SK-N-DZ (cell line): ENCODE measurements around the gene PCP2.
A peak's percentile ranks its signal among the peaks of the same experiment; 100 is the strongest.

Experiments
- DNase-seq: peaks from one replicate; pipeline ENCODE4 v3.0.0-alpha.2; 2015; ENCODE audit warnings: low spot score

Gene PCP2

DNA sequence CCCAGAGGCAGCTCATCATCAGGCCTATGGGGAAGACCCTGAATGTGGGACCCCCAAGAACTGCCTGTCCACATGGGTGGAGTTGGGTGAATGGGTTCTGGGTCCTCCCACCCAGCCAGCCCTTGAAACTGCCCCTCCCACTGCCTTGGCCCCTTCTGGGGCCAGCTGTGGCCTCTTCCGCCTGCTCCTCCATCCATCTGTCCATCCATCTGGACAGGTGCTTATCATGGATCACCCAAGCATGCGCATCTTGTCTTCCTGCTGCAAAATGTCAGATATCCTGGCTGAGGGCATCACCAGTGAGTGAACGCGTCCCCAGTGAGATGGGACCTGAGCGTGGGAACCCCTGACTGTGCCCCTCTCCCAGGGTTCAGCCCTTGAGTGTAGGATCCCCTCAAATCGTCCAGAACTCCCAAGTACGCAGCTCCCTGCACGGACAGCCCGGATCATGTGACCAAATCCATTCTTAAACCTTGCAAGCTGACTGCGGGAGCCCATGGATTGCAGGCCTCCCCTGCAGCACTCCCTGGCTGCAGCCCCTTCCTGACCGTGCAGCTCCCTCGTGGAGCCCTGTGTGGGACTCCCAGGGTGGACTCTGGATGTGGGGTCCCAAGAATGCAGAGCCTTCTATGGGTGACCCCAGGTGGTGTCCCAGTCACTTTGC lies 5.4 kb upstream of the PCP2 start:
- DNase-seq, result no peak

GRCh38 chr19:7637374-7638256 lies 4.1 kb upstream of the PCP2 start:
- no peak for DNase-seq

DNA sequence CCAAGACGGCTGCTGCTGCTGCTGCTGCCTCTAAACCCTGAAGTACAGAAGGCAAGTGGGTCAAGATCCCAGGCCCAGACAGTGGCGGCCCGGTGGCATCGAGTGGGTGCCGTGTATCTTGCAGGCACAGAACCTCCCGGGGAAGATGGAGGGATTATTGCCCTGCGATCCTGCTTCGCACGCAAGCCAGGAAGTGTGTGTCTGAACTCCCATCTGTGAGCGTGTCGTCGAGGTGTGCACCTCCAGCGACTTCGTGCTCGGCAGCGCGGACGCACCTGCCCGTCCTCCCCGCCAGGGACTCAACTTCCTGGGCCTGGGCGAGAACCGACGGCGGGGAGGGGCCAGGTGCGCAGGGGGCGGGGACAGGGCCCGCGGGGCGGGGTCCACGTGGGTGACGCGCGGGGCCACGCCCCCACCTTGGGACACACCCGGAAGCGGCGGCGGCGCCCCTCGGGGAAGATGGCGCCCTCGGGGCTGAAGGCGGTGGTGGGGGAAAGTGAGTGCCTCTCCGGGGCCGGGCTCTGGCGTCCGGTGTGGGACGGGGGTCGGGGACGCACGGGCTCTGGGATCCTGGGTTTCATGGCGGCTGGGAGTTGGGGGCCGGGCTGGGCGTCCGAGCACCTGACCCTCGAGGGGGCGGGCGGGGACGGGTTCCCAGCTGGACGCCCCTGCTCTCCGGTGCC lies 3.3 kb upstream of the PCP2 start, which contains the start of gene STXBP2:
Gene STXBP2 (plus strand): TSS at position 420 of the 683 bp plus-strand sequence. CDS start 40 bp downstream, at position 460.
- DNase-seq, result no peak

DNA sequence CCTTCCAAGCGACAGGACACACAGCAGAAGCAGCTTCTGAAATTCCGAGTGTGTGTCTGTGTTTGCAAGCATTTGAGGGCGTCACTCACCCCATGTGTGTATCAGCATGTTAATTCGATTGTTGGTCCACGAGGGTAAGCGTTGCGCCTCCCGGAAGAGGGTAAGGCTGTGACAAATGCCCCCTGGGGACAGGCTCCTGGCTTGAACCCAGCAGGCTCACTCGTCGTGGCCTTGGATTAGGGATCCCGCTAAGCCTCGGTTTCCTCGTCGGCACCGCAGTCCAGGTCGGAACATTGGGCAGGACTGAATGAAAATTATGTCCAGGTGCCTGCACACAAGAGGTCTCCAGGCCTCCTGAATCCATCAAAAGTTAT lies 2.8 kb upstream of the PCP2 start:
- no peak for DNase-seq

GRCh38 chr19:7635670-7636069 lies 2.2 kb upstream of the PCP2 start:
- DNase-seq, result no peak

DNA sequence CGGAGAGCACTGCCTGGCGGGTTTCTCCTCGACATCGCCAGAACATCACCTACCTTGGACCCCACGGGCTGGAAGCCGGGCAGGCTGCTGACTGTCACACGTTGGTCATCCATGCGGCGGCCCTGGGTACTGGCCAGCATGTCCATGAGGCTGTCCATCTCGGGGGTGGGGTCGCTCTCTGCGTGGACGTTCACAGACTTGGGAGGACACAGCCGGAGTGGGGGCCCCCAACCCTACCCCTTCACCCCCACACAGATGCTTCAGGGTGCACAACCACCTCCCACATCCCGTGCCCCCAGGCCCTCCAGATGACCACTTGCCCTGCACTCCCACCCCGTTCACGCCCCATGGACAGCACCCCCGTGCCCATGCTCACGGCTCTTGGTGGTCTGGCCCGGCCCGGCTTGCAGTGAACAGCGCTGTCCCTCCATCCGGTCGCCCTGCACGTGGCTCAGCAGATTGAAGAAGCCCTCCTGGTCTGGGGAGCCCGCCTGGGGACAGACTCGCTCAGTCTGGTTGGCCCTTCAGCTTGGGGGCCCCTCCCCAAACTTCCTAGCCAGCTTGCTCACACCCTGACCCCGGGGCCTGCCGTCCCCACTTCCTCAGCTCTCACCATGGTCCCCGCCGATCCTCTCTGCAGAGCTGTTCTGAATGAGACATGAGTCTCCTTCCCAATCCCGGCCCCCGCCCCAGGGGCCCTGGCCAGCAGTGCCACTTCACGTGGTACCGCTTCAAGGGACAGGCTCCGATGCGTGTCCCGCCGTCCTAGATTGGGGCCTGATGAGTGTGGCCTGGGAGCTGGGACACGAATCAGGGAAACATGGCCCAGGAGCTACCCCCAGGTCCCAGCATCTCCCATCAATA lies 947 bp downstream of the PCP2 start:
- no peak for DNase-seq

- DNase-seq, result no peak
Measured at GRCh38 chr19:7631577-7631976, 1.9 kb downstream of the PCP2 start.

GRCh38 chr19:7629347-7630054 lies 4.0 kb downstream of the PCP2 start, which contains the start of the genes PET100 and XAB2:
PET100 (plus strand) TSS chr19:7629793; CDS start chr19:7629834, 41 bp downstream.
XAB2 (minus strand) TSS chr19:7629545; CDS start chr19:7629527, 18 bp downstream.
- peak; percentile 98 for DNase-seq

DNA sequence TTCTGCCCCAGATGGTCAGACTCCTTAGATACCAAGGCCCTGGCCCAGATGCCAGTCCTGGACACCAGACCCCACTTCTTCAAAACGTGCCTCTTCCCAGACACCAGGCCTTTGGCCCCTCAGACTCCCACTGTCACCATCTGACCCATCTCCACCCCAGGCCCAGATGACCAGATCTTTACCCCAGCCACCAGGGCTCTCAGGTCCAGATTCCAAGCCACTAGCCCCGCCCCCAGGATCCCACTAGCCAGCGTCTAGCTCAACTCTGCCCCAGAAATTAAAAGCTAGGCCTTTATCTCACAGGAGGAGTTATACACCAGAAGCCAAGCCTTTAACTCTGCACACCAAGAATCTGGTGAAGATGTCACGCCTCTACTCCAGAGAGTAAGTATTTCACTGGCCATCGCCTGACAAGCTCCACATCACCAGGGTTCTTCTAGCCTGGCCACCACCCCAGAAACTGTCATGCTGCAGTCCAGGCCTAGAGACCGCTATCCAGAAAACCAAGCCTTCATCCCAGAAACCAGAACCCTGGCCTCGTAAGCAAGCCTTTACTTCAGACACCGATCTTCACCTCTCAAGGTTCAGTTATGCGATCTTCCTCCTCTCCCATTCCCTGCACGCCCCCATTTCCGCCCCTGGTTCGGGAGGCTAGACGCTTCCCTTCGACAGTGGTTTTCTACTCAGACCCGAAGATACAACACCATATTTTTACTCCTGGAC lies 4.8 kb downstream of the PCP2 start:
- no peak for DNase-seq

GRCh38 chr19:7627166-7627565 lies 6.4 kb downstream of the PCP2 start:
- DNase-seq, result no peak

DNA sequence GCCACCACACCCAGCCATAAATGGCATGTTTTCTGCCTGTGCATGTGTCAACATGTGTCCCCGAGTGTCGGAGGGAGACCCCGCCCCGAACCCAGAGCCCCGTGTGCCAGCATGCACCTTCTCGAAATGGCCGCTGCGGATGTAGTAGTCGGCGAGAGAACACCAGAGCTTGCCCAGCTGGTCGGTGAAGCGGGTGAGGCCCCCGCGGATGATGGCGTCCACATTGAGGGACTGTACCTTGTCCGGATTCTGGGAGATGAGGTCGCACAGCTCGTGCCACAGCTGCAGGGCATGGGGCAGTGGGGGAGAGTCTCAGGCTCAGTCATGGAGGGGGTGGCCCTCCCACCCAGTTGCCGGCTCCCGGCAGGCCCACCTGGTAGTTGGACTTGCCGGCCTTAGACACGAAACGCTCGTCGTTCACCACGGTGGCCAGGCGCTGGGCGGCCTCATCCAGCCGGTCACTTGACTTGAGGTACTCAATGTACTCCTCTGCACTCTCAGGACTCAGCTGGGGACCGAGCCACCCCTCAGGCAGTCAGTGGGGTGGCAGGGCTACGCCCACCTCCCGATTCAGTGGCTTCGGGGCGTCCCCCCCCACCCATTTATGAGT lies 7.7 kb downstream of the PCP2 start:
- DNase-seq, result no peak

- DNase-seq, result no peak
Measured at GRCh38 chr19:7624810-7625209, 8.7 kb downstream of the PCP2 start.

DNA sequence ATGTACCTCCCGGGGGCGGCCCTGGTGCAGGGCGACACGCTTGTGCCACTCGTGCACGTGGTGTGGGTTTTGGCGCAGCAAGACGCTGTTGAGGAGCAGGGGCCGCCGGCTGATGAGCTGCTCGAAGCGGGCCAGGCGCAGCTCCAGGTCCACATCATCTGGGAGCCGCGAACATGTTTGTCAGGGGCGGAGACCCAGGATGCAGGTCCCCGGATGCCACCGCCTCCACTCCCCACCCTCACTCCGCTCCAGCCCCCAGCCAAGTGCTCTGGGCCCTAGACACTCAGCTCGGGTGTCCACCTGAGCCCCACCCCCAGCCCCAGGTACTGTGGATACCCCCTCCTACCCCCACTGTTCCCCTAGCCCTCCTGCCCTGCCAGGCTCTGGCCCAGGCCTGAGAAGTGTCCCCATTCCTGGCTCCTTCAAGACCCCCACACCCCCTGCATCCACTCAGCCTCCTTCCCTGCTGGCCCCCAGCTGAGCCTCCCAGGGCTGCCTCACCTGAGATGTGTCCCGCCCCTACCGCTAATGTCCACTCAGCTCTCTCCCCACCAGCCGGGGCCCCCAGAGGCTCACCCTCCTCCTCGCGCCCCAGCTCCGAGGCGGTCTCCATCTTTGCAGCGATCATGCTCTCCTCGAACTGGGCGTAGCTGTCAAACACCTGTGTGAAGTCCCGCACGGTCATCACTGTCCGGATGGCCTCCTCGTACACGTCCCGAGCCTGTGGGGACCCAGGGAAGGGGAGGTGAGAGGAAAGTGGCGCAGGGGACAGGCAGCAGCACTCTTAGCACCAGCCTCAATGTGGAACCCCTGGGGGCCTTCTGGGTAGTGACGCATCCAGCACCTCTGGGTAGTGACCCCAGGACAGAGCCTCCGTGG lies 9.6 kb downstream of the PCP2 start:
- no peak for DNase-seq

DNA sequence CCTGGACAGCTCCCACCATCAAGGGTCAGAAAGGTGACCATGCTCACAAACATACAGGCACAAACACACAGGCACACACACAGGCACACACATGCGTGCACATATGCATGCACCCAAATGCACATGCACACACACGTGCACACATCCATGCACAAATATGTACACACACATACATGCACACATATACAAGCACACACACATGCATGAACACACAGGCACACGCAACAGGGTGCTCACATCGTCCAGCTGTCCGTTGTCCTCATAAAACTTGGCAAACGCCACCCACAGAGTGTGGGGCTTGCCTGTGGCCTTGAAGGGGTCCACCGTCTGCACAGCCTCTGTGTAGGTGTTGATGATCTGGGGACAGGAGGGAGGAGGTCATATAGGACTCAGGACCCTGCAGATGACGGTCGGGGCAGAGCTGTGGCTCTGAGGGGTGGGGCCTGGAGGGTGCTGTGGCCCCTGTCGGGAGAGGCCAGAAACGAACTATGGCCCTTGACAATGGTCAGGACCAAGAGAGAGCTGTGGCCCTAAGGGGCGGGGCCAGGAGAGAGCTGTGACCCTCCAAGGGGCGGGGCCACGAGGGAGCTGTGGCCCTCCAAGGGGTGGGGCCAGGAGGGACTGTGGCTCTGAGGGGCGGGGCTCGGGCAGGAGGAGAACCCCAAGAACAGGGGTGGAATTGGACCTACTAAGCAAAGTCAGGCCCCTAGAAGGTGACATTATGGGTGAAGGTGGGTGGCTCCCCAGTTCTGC lies 10.4 kb downstream of the PCP2 start:
- no peak for DNase-seq

DNA sequence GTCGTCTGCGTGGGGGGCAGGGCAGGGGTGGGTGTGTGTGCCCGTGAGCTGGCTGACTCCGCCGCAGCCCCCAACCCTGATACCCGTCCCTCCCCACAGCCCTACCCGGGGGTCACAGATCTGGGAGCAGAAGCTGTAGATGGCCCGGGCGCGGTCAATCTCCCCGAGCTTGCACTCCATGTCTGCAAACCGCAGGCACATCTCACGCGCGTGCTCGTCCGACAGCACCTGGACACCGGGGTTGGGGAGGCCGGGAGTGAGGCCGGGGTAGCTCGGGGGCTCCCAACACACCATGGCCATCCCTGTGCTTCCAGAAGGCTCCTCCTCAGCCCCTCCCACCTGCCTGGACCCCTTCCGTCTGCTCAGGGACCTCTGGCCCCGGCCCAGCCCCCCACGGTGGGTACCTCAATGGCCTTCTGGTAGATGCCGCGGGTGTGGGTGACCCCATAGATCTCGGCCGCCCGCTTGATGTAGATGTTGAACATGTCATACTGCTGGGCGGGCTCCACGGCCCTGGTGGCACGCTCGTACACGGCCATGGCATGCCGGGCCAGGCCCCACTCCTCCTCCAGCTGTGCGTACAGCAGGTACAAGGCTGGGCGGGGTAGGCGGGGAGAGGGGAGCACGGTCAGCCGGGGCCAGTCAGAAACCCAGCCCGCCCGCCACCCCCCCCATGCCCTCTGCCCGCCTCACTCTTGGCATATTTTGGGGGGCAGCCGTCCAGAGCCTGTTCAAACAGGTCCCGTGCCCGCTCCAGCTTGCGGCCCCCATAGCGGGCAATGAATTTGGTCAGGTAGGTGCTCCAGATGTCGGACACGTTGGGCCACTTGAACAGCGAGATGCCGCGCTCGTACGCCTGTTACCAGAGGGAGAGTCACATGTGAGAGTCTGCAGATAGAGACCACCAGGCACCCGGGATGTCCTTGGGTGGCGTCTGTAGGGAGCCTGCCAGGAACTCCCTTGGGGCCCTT lies 12.8 kb downstream of the PCP2 start:
- no peak for DNase-seq

DNA sequence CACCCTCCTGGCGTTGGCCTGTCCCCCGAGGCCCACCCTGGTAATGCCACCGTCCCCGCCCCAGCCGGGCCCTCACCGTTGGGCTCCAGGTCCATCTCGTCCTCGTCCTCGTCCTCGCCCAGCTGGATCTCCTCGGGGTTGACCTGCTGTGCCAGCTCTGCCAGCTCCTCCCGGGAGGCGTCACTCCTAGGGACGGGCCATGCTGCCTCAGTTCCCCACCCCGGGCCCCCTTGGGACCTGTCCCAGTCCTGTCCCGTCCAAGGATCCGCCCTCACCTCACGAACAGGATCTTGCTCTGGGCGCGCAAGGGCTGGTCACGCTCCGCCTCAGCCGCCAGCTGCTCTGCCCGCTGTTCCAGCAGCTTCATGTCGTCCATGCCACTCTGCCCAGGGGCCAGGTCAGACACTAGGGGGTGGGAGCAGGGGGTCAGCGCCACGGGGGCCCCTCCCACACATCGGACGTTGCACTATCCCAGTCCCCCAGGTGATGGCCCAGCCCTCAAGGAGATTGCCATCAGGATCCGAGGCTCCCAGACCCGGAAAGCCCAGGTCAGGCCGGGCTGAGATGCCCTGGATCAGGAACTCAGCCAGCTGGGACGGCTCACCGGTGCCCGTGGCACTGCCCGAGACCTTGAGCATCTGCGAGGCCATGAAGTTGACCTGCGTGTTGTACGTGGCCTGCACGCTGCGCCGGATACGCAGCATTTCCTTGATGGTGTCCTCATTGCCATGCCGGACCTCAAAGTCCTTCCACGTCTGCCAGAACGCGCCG lies 13.7 kb downstream of the PCP2 start:
- no peak for DNase-seq
